SK-N-SH treated with all-trans-retinoic acid at 6 μM for 48 hours (cell line): Measurements from ENCODE around the gene GANC.

Source experiments
- CREB5 ChIP-seq: fragments of 250-450 bp; sonication (Bioruptor Pico); IDR thresholded peaks from 2 replicates; pipeline ENCODE4 v1.5.1; 2020; ENCODE audit warnings: low read depth, mild to moderate bottlenecking, moderate library complexity
- CSDC2 ChIP-seq: fragments of 250-450 bp; sonication (Bioruptor Pico); IDR thresholded peaks from 2 replicates; pipeline ENCODE4 v1.5.0; 2020; ENCODE audit warnings: mild to moderate bottlenecking, moderate library complexity
- GLIS3 ChIP-seq: fragments of 250-450 bp; sonication (Bioruptor Pico); IDR thresholded peaks from 2 replicates; pipeline ENCODE4 v1.5.0; 2020; ENCODE audit warnings: mild to moderate bottlenecking, moderate library complexity
- RARB ChIP-seq: fragments of 250-450 bp; sonication (Bioruptor Pico); IDR thresholded peaks from 2 replicates; pipeline ENCODE4 v1.8.0; 2021; ENCODE audit warnings: mild to moderate bottlenecking, moderate library complexity
- ZFP30 ChIP-seq: fragments of 450-650 bp; formaldehyde crosslinking; IDR thresholded peaks from 2 replicates; pipeline ENCODE4 v1.5.0; 2022; ENCODE audit warnings: mild to moderate bottlenecking, moderate library complexity

DNA sequence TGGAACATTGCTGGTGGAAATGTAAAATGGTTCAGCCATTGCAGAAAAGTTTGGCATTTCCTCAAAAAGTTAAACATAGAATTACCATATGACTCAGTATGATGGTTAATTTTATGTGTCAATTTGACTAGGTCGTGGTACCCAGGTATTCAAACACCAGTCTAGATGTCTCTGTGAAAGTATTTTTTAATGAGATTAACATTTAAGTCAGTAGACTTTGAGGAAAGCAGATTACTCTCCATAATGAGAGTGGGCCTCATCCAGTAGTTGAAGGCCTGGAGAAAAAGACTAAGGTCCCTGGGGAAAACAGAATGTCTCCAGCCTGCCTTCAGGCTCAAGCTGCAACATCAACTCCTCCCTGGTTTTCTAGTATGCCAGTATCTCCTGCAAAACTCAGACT is 42.5 kb downstream of the GANC start:
- TF ChIP-seq GLIS3 (no peak), CSDC2 (no peak), RARB (no peak), CREB5 (CRISPR knock-in tag) (no peak), ZFP30 (no peak)
